Stomach (tissue), 4 donors: Measurements from ENCODE around the gene IFITM10.

Source experiments
- EP300 ChIP-seq: sonication (generic); formaldehyde crosslinking; IDR thresholded peaks from one replicate; pipeline ENCODE4 v1.6.1; 2017; ENCODE audit warnings: antibody characterized with exemption
- POLR2AphosphoS5 ChIP-seq, 3 donors: sonication (generic); formaldehyde crosslinking; IDR thresholded peaks; one replicate each; pipeline ENCODE4 v1.6.1; 2016; ENCODE audit warnings: antibody characterized with exemption in 3 of 3
- TF ChIP-seq, protein P1 (sequence below), 7 experiments: fragments of 450-650 bp in 4 of 7; fragments of 200-600 bp in 3 of 7; sonication (generic) in 3 of 7; IDR thresholded peaks; one replicate each; pipeline ENCODE4 v1.5.1; 2016 to 2019; ENCODE audit warnings: antibody characterized with exemption in 7 of 7, control low read depth in 2 of 7, mild to moderate bottlenecking in 1 of 7

DNA sequence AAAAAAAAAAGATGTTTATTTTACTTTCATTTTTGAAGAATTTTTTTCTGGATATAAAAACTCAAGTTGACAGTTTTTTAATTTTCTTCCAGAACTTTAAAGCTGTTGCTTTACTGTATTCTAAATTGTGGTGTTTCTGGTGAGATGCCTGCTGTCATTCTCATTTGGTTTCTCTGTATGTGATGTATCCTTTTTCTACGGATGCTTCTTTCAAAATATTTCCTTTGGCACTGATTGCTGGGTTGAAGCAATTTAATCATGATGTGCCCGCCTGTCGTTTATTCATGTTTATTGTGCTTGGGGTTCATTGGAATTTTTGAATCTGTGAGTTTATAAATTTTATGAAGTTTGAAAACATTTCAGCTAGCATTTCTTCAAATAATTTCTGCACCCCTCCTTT is 42.7 kb upstream of the IFITM10 start:
- TF ChIP-seq, protein P1, sequence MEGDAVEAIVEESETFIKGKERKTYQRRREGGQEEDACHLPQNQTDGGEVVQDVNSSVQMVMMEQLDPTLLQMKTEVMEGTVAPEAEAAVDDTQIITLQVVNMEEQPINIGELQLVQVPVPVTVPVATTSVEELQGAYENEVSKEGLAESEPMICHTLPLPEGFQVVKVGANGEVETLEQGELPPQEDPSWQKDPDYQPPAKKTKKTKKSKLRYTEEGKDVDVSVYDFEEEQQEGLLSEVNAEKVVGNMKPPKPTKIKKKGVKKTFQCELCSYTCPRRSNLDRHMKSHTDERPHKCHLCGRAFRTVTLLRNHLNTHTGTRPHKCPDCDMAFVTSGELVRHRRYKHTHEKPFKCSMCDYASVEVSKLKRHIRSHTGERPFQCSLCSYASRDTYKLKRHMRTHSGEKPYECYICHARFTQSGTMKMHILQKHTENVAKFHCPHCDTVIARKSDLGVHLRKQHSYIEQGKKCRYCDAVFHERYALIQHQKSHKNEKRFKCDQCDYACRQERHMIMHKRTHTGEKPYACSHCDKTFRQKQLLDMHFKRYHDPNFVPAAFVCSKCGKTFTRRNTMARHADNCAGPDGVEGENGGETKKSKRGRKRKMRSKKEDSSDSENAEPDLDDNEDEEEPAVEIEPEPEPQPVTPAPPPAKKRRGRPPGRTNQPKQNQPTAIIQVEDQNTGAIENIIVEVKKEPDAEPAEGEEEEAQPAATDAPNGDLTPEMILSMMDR (IDR thresholded peaks at IDR 0.05) = no peak
- TF ChIP-seq EP300 (no peak), POLR2AphosphoS5 (IDR thresholded peaks at IDR 0.05) (no peak)
